Adipocyte (in vitro differentiated cells): ENCODE data around the gene DARS1.

Source experiments
- DNase-seq: peaks from one replicate; pipeline ENCODE4 v3.0.0-alpha.2; 2015; ENCODE audit warnings: low read depth
- H3K27me3 ChIP-seq: replicated peaks from 2 replicates; pipeline ENCODE4 v1.7.0; 2013; ENCODE audit warnings: mild to moderate bottlenecking, low read length, moderate library complexity; ENCODE audit not compliant: control insufficient read depth, insufficient read depth
- H3K36me3 ChIP-seq: 2 replicates; pipeline ENCODE4 v1.7.0; 2013; ENCODE audit warnings: low read length, mild to moderate bottlenecking, moderate library complexity; ENCODE audit not compliant: control insufficient read depth, insufficient read depth, severe bottlenecking
- H3K4me1 ChIP-seq: 2 replicates; pipeline ENCODE4 v1.7.0; 2013; ENCODE audit warnings: mild to moderate bottlenecking, low read length, moderate library complexity; ENCODE audit not compliant: control insufficient read depth, insufficient read depth
- H3K4me3 ChIP-seq: 2 replicates; pipeline ENCODE4 v1.7.0; 2013; ENCODE audit warnings: mild to moderate bottlenecking, low read length, moderate library complexity
- H3K9ac ChIP-seq: 2 replicates; pipeline ENCODE4 v1.7.0; 2013; ENCODE audit warnings: mild to moderate bottlenecking, low read length, moderate library complexity
- H3K9me3 ChIP-seq: 2 replicates; pipeline ENCODE4 v1.7.0; 2013; ENCODE audit warnings: mild to moderate bottlenecking, low read length, moderate library complexity; ENCODE audit not compliant: control insufficient read depth

DARS1 gene

GRCh38 chr2:135985018-135985825 lies at the start of gene DARS1:
DARS1 (minus strand) TSS chr2:135985626; CDS start chr2:135985468, 158 bp downstream.
- Histone ChIP-seq H3K4me1 (peaks cover 16% of the 10 kb centered on the region), H3K9ac (peak within 1 kb of the TSS; percentile 98), H3K27me3 (no peaks in the 10 kb centered on the region), H3K36me3 (peaks cover 20% of the 10 kb centered on the region), H3K9me3 (no peaks in the 10 kb centered on the region), H3K4me3 (peak within 1 kb of the TSS; percentile 90)
- peak; percentile 97 for DNase-seq

GRCh38 chr2:136034629-136035028 lies 49.2 kb upstream of the DARS1 start:
- Histone ChIP-seq H3K4me3 (no peak overlapping the region), H3K36me3 (no peaks in the 10 kb centered on the region), H3K9ac (no peak overlapping the region), H3K27me3 (peaks cover 13% of the 10 kb centered on the region), H3K9me3 (peaks cover 4% of the 10 kb centered on the region), H3K4me1 (no peaks in the 10 kb centered on the region)
- no peak for DNase-seq

GRCh38 chr2:136032817-136033535 lies 47.5 kb upstream of the DARS1 start:
- Histone ChIP-seq H3K9ac (no peak overlapping the region), H3K27me3 (peaks cover 13% of the 10 kb centered on the region), H3K4me1 (no peaks in the 10 kb centered on the region), H3K9me3 (no peaks in the 10 kb centered on the region), H3K36me3 (no peaks in the 10 kb centered on the region), H3K4me3 (no peak overlapping the region)
- DNase-seq: no peak

GRCh38 chr2:136032192-136032591 lies 46.8 kb upstream of the DARS1 start:
- Histone ChIP-seq H3K4me1 (no peaks in the 10 kb centered on the region), H3K36me3 (no peaks in the 10 kb centered on the region), H3K9me3 (no peaks in the 10 kb centered on the region), H3K27me3 (peaks cover 13% of the 10 kb centered on the region), H3K4me3 (no peak overlapping the region), H3K9ac (no peak overlapping the region)
- no peak for DNase-seq

- H3K36me3 ChIP-seq: no peaks in the 10 kb centered on the region
- H3K4me1 ChIP-seq: no peaks in the 10 kb centered on the region
- peaks cover 13% of the 10 kb centered on the region for H3K27me3 ChIP-seq
- no peaks in the 10 kb centered on the region for H3K9me3 ChIP-seq
- no peak for DNase-seq
- H3K9ac ChIP-seq: no peak overlapping the region
- H3K4me3 ChIP-seq: no peak overlapping the region
Observed at GRCh38 chr2:136031711-136032110, 46.3 kb upstream of the DARS1 start.

GRCh38 chr2:136030406-136030805 lies 45.0 kb upstream of the DARS1 start:
- no peaks in the 10 kb centered on the region for H3K36me3 ChIP-seq
- H3K9ac ChIP-seq: no peak overlapping the region
- H3K4me1 ChIP-seq: no peaks in the 10 kb centered on the region
- no peak for DNase-seq
- peaks cover 13% of the 10 kb centered on the region for H3K27me3 ChIP-seq
- H3K9me3 ChIP-seq: no peaks in the 10 kb centered on the region
- H3K4me3 ChIP-seq: no peak overlapping the region

DNA sequence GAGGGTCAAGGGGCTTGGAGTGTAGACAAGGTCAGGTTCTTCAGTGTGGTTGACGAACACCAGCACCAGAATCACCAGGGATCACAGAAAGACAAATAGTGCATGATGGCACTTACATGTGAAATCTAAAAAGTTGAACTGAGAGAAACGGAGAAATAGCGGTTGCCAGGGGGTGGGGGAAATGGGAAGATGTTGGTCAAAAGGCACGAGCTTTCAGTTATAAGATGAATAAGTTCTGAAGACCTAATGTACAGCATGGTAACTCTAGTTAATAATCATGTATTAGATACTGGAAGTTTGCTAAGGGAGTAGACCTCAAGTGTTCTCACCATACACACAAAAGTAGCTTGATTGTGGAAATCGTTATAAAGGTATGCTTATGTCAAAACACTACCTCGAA lies 43.7 kb upstream of the DARS1 start:
- peaks cover 13% of the 10 kb centered on the region for H3K27me3 ChIP-seq
- H3K4me1 ChIP-seq: no peaks in the 10 kb centered on the region
- H3K4me3 ChIP-seq: no peak overlapping the region
- H3K9ac ChIP-seq: no peak overlapping the region
- no peak for DNase-seq
- no peaks in the 10 kb centered on the region for H3K36me3 ChIP-seq
- no peaks in the 10 kb centered on the region for H3K9me3 ChIP-seq

DNA sequence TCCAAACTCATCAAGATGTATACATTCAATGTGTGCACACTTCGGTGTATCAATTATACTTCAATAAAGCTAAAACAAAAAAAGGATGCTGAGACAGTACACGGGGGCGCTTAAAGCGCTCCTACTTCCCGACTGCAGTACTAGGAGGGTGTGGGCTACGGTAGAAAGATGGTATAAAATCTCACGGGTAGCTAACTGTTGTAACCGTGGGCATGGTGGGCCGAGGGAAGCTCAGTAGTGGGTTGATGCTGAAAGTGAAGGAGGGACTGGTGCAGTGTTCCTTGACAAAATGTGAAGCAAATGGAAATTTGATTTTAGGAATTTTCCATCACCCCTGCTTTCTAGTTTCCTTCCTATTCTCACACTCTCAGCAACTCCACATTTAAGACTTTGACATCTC lies 42.6 kb upstream of the DARS1 start:
- Histone ChIP-seq H3K9ac (no peak overlapping the region), H3K4me3 (no peak overlapping the region), H3K4me1 (no peaks in the 10 kb centered on the region), H3K36me3 (no peaks in the 10 kb centered on the region), H3K9me3 (no peaks in the 10 kb centered on the region), H3K27me3 (peaks cover 9% of the 10 kb centered on the region)
- no peak for DNase-seq

GRCh38 chr2:136027112-136027511 lies 41.7 kb upstream of the DARS1 start:
- Histone ChIP-seq H3K4me1 (peaks cover 3% of the 10 kb centered on the region), H3K9ac (no peak overlapping the region), H3K9me3 (no peaks in the 10 kb centered on the region), H3K27me3 (peaks cover 4% of the 10 kb centered on the region), H3K36me3 (no peaks in the 10 kb centered on the region), H3K4me3 (no peak overlapping the region)
- DNase-seq: no peak

DNA sequence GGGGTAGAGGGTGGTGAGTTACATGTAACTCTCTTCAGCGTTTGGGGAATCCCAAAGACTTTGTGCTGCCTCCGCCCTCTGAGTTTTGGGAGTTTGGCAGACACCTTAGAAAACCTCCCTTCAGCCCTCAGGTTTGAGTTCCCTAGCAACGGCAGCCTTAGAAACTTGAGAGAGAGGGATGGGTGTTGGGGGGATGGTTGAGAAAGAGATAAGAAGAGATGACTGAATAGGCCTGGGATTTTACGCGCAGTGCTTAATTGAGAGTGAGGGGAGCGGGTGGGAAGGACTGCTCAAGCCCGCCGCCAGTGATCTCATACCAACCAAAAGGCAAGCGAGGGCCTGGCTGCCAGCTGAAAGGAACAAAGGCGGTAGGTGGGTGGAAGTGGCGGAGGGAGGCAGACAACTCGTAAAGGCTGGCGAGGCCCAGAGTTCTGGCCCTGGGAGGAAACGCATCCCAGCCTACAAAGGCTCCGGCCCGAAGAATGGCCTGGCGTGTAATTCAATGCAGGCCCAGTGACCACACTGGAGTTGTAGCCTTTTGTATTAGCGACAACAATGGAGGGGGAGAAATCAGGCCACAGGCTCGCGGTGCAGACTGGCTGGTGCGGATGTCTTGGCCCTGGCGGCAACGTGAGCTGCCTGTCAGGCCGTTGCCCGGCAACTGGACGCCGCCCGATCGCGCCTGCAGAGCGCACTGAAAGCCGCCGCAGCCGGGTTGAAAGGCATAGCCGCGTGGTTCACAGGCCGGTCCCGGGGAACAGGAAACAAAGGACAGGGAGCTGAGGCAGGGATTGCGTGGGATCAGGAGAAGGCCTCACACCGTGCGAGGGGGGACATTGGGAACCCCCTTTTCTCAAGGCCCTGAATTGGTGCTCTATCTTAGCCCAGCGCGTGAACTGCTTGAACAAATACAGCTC lies 39.9 kb upstream of the DARS1 start:
- H3K9ac ChIP-seq: no peak overlapping the region
- DNase-seq: peak; percentile 70
- H3K4me3 ChIP-seq: peak overlapping the region; percentile 37
- no peaks in the 10 kb centered on the region for H3K9me3 ChIP-seq
- no peaks in the 10 kb centered on the region for H3K36me3 ChIP-seq
- no peaks in the 10 kb centered on the region for H3K27me3 ChIP-seq
- H3K4me1 ChIP-seq: peaks cover 3% of the 10 kb centered on the region

DNA sequence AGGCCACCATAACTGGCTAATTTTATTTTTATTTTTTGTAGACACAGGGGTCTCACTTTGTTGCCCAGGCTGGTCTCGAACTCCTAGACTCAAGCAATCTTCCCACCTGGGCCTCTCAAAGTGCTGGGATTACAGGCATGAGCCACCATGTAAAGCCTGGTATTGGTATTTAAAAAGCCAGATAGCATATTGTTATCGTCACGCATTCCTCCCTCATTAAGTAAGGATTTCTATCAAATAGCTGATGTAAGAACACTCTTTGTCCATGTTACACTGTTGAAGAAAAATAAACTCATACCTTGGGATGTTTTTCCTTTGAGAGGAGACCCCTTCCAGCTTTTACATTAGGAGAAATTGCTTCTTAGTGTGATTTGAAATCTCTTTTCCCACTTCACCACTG lies 39.2 kb upstream of the DARS1 start:
- H3K9ac ChIP-seq: no peak overlapping the region
- peaks cover 3% of the 10 kb centered on the region for H3K27me3 ChIP-seq
- peaks cover 3% of the 10 kb centered on the region for H3K4me1 ChIP-seq
- no peaks in the 10 kb centered on the region for H3K36me3 ChIP-seq
- peak; percentile 19 for DNase-seq
- H3K9me3 ChIP-seq: no peaks in the 10 kb centered on the region
- no peak overlapping the region for H3K4me3 ChIP-seq
